ENCODE measurements around the gene FBF1. TPM values are rescaled to one million over a fixed set of nuclear protein-coding genes. Genes with fewer than 3 reads are reported as not detected.
A peak's percentile ranks its signal among the peaks of the same experiment; 100 is the strongest.

FBF1 gene
- total and polyA plus RNA-seq, 9 of the 15 experiments (the other 6 are each of a cell fraction or from before 2014, with no cell fraction given) = 0.46 to 14.9 (median 7.5) TPM

DNA sequence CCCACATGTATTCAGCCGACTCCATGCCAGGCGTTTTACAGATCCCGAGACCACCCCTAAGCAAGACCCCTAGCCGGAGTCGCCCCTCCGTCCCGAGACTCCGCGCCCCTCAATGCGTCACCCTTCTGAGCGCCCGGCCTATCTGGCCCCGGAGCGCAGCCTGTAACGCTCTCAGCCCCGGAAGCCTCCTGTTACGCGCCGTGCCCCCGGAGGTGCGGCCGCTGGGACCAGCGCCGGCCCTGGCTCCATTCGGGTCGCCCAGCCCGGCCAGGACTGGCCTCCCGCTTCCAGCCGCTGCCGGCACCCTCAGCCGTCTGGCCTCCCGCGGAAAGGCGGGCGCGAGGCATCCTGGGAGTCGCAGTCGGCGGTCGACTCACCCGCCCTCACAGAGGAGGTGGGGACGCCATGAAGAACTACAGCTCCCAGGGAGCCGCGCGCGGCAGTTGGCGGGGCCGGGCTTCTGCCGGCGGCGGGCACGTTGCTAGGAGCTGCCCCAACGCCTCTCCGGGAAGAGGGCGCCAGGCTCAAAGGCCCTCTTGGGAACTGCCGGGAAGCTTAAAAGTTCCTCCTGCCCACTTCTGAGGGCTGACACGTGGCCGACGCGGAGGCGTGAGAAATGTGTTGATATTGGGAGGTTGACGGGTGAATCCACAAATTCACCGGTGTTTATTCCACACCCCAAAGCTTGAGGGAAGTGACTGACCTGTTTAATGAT, at the start of gene FBF1 (continued):
- TF ChIP-seq SREBF2 (CRISPR knock-in tag; IDR thresholded peaks at IDR 0.05) (no peak), MIER1 (IDR thresholded peaks at IDR 0.05; ENCODE audit: low read depth) (no peak), IRF2 (CRISPR knock-in tag; IDR thresholded peaks at IDR 0.05) (no peak), HNRNPK (IDR thresholded peaks at IDR 0.05; ENCODE audit: low read depth, low read length, poor library complexity, severe bottlenecking) (no peak), STAT5B (CRISPR knock-in tag; IDR thresholded peaks at IDR 0.05) (no peak), SMAD1 (IDR thresholded peaks at IDR 0.05; ENCODE audit: low read depth, low read length, partially characterized antibody) (no peak), ATF7 (IDR thresholded peaks at IDR 0.05) (peak; percentile 70), ZC3H8 (IDR thresholded peaks at IDR 0.05) (no peak), ZNF41 (CRISPR knock-in tag; conservative IDR thresholded peaks at IDR 0.05) (no peak)
- TF ChIP-seq, protein P1, sequence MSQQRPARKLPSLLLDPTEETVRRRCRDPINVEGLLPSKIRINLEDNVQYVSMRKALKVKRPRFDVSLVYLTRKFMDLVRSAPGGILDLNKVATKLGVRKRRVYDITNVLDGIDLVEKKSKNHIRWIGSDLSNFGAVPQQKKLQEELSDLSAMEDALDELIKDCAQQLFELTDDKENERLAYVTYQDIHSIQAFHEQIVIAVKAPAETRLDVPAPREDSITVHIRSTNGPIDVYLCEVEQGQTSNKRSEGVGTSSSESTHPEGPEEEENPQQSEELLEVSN (IDR thresholded peaks at IDR 0.05; ENCODE audit: borderline replicate concordance in 1 of 2, extremely low read depth in 1 of 2, insufficient read depth in 1 of 2, insufficient read length in 1 of 2, low read depth in 1 of 2, low read length in 1 of 2, poor library complexity in 1 of 2, severe bottlenecking in 1 of 2) = peak; percentile 84 to 93
- TF ChIP-seq, protein P2, sequence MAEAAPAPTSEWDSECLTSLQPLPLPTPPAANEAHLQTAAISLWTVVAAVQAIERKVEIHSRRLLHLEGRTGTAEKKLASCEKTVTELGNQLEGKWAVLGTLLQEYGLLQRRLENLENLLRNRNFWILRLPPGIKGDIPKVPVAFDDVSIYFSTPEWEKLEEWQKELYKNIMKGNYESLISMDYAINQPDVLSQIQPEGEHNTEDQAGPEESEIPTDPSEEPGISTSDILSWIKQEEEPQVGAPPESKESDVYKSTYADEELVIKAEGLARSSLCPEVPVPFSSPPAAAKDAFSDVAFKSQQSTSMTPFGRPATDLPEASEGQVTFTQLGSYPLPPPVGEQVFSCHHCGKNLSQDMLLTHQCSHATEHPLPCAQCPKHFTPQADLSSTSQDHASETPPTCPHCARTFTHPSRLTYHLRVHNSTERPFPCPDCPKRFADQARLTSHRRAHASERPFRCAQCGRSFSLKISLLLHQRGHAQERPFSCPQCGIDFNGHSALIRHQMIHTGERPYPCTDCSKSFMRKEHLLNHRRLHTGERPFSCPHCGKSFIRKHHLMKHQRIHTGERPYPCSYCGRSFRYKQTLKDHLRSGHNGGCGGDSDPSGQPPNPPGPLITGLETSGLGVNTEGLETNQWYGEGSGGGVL (CRISPR knock-in tag; IDR thresholded peaks at IDR 0.05) = no peak
- TF ChIP-seq, protein P3, sequence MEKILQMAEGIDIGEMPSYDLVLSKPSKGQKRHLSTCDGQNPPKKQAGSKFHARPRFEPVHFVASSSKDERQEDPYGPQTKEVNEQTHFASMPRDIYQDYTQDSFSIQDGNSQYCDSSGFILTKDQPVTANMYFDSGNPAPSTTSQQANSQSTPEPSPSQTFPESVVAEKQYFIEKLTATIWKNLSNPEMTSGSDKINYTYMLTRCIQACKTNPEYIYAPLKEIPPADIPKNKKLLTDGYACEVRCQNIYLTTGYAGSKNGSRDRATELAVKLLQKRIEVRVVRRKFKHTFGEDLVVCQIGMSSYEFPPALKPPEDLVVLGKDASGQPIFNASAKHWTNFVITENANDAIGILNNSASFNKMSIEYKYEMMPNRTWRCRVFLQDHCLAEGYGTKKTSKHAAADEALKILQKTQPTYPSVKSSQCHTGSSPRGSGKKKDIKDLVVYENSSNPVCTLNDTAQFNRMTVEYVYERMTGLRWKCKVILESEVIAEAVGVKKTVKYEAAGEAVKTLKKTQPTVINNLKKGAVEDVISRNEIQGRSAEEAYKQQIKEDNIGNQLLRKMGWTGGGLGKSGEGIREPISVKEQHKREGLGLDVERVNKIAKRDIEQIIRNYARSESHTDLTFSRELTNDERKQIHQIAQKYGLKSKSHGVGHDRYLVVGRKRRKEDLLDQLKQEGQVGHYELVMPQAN (IDR thresholded peaks at IDR 0.05; ENCODE audit: borderline replicate concordance) = peak; percentile 61; the same call in 1 of the 2 replicates
- TF ChIP-seq, protein P4, sequence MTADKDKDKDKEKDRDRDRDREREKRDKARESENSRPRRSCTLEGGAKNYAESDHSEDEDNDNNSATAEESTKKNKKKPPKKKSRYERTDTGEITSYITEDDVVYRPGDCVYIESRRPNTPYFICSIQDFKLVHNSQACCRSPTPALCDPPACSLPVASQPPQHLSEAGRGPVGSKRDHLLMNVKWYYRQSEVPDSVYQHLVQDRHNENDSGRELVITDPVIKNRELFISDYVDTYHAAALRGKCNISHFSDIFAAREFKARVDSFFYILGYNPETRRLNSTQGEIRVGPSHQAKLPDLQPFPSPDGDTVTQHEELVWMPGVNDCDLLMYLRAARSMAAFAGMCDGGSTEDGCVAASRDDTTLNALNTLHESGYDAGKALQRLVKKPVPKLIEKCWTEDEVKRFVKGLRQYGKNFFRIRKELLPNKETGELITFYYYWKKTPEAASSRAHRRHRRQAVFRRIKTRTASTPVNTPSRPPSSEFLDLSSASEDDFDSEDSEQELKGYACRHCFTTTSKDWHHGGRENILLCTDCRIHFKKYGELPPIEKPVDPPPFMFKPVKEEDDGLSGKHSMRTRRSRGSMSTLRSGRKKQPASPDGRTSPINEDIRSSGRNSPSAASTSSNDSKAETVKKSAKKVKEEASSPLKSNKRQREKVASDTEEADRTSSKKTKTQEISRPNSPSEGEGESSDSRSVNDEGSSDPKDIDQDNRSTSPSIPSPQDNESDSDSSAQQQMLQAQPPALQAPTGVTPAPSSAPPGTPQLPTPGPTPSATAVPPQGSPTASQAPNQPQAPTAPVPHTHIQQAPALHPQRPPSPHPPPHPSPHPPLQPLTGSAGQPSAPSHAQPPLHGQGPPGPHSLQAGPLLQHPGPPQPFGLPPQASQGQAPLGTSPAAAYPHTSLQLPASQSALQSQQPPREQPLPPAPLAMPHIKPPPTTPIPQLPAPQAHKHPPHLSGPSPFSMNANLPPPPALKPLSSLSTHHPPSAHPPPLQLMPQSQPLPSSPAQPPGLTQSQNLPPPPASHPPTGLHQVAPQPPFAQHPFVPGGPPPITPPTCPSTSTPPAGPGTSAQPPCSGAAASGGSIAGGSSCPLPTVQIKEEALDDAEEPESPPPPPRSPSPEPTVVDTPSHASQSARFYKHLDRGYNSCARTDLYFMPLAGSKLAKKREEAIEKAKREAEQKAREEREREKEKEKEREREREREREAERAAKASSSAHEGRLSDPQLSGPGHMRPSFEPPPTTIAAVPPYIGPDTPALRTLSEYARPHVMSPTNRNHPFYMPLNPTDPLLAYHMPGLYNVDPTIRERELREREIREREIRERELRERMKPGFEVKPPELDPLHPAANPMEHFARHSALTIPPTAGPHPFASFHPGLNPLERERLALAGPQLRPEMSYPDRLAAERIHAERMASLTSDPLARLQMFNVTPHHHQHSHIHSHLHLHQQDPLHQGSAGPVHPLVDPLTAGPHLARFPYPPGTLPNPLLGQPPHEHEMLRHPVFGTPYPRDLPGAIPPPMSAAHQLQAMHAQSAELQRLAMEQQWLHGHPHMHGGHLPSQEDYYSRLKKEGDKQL (CRISPR knock-in tag; IDR thresholded peaks at IDR 0.05; ENCODE audit: borderline replicate concordance) = peak; percentile 33; the same call in 1 of the 2 replicates
- TF ChIP-seq, protein P5, sequence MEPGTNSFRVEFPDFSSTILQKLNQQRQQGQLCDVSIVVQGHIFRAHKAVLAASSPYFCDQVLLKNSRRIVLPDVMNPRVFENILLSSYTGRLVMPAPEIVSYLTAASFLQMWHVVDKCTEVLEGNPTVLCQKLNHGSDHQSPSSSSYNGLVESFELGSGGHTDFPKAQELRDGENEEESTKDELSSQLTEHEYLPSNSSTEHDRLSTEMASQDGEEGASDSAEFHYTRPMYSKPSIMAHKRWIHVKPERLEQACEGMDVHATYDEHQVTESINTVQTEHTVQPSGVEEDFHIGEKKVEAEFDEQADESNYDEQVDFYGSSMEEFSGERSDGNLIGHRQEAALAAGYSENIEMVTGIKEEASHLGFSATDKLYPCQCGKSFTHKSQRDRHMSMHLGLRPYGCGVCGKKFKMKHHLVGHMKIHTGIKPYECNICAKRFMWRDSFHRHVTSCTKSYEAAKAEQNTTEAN (CRISPR knock-in tag; IDR thresholded peaks at IDR 0.05) = no peak
